CD4-positive, alpha-beta T cell (primary cell): Measurements from ENCODE around the gene GPR33. TPM values are rescaled to one million over a fixed set of nuclear protein-coding genes. Genes with fewer than 3 reads are reported as not detected.
A peak's percentile ranks its signal among the peaks of the same experiment; 100 is the strongest.

Experiments used
- ATAC-seq: fragments of 200-7000 bp; cut with Tn5 transposase; one replicate; pipeline ENCODE4 v1.10.0; 2022; ENCODE audit warnings: mild to moderate bottlenecking; ENCODE audit not compliant: poor library complexity
- CTCF ChIA-PET: fragments of 350-600 bp; sonication (Branson Sonifier 250); formaldehyde crosslinking; loops from one replicate; lab custom pipeline; 2021; ENCODE audit warnings: antibody characterized with exemption, inconsistent platforms; lab: Charles Lee
- POLR2A ChIA-PET: fragments of 350-600 bp; sonication (Branson Sonifier 250); formaldehyde crosslinking; loops from one replicate; lab custom pipeline; 2021; ENCODE audit warnings: antibody characterized with exemption, inconsistent platforms; lab: Charles Lee
- DNase-seq, 14 experiments: peaks; one replicate each; pipeline ENCODE4 v3.0.0-alpha.2; 2013 to 2020; ENCODE audit warnings: mixed read lengths in 2 of 14
- H3K27ac ChIP-seq, 2 donors: one replicate each; pipeline versions ENCODE4 v1.5.1 to v1.7.0; 2013; ENCODE audit warnings: low read length in 2 of 2, low read depth in 1 of 2, mild to moderate bottlenecking in 1 of 2
- H3K27me3 ChIP-seq, 2 experiments: 1 replicate in 1 of 2; 2 replicates in 1 of 2; pipeline versions ENCODE4 v1.6.1 to v1.7.0; 2013; ENCODE audit warnings: low read length in 2 of 2, control low read depth in 1 of 2, mild to moderate bottlenecking in 1 of 2, moderate library complexity in 1 of 2; ENCODE audit not compliant: insufficient read depth in 2 of 2, control insufficient read depth in 1 of 2
- H3K36me3 ChIP-seq: one replicate; pipeline ENCODE4 v1.6.1; 2013; ENCODE audit warnings: low read length, control low read depth; ENCODE audit not compliant: insufficient read depth
- H3K4me1 ChIP-seq: one replicate; pipeline ENCODE4 v1.6.1; 2013; ENCODE audit warnings: low read length, control low read depth; ENCODE audit not compliant: insufficient read depth
- H3K4me3 ChIP-seq: one replicate; pipeline ENCODE4 v1.5.1; 2013; ENCODE audit warnings: mild to moderate bottlenecking, low read length, moderate library complexity
- H3K9me3 ChIP-seq, 2 experiments: 1 replicate in 1 of 2; 2 replicates in 1 of 2; pipeline versions ENCODE4 v1.6.1 to v1.7.0; 2013; ENCODE audit warnings: low read length in 2 of 2, mild to moderate bottlenecking in 2 of 2, control low read depth in 1 of 2, moderate library complexity in 1 of 2; ENCODE audit not compliant: control insufficient read depth in 1 of 2, insufficient read depth in 1 of 2
- H3K27ac Mint-ChIP-seq: one replicate; pipeline ENCODE4 v1.8.0; 2020; ENCODE audit warnings: mixed read lengths
- H3K27me3 Mint-ChIP-seq: one replicate; pipeline ENCODE4 v1.8.0; 2021; ENCODE audit warnings: mixed read lengths
- H3K36me3 Mint-ChIP-seq: one replicate; pipeline ENCODE4 v1.8.0; 2021; ENCODE audit warnings: low read depth, mixed read lengths
- H3K4me1 Mint-ChIP-seq: one replicate; pipeline ENCODE4 v1.8.0; 2021; ENCODE audit warnings: low read depth, mixed read lengths
- H3K4me3 Mint-ChIP-seq: one replicate; pipeline ENCODE4 v1.8.0; 2020; ENCODE audit warnings: mild to moderate bottlenecking, mixed read lengths
- H3K9me3 Mint-ChIP-seq: one replicate; pipeline ENCODE4 v1.8.0; 2020; ENCODE audit warnings: mixed read lengths
- intact Hi-C, 2 experiments: fragments of 100-400 bp; cut with DNase I in 1 of 2; cut with micrococcal nuclease in 1 of 2; formaldehyde crosslinking; loops; one replicate each; pipeline versions ENCODE4 v1.15.1 to v1.9.0; 2023 to 2025; cut with DNase I, micrococcal nuclease
- total RNA-seq, 174 experiments: library from RNA in 2 of 174; stranded (reverse) in 2 of 174; gene quantifications; one replicate each; pipeline ENCODE4 v1.2.3 and lab custom pipeline; 2021 to 2026
- TF ChIP-seq, protein P1 (sequence below): fragments of 200-600 bp; IDR thresholded peaks from one replicate; pipeline ENCODE4 v1.8.0; 2022; ENCODE audit warnings: antibody characterized with exemption, mild to moderate bottlenecking

Gene GPR33
- total RNA-seq, 2 experiments from 2014 or later = not detected

DNA sequence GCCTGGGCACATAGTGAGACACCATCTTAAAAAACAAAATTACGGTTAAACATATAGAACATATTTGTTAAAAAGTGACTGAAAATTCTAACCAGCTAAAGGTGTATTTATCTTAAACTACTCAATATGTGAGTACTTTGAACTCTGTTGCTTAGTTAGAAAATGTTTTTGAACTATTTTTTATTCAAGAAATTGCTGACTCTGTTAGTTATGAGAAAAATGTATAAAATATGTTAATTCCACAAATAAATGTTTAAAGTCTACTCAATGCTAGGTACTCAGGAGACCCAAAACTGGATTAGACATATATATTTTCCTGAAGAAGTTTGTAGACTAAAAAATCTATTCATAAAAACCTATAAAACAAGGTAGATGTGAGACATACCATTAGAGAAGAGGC is 23.0 kb upstream of the GPR33 start:
- Histone ChIP-seq H3K27ac (no peak overlapping the region), H3K27me3 (no peaks in the 10 kb centered on the region), H3K36me3 (no peaks in the 10 kb centered on the region), H3K9me3 (no peaks in the 10 kb centered on the region), H3K4me1 (no peaks in the 10 kb centered on the region), H3K4me3 (no peak overlapping the region)
- ATAC-seq (no peak), DNase-seq (no peak)
- no peak overlapping the region for H3K27ac Mint-ChIP-seq
- no peaks in the 10 kb centered on the region for H3K27me3 Mint-ChIP-seq
- no peaks in the 10 kb centered on the region for H3K36me3 Mint-ChIP-seq
- TF ChIP-seq, protein P1, sequence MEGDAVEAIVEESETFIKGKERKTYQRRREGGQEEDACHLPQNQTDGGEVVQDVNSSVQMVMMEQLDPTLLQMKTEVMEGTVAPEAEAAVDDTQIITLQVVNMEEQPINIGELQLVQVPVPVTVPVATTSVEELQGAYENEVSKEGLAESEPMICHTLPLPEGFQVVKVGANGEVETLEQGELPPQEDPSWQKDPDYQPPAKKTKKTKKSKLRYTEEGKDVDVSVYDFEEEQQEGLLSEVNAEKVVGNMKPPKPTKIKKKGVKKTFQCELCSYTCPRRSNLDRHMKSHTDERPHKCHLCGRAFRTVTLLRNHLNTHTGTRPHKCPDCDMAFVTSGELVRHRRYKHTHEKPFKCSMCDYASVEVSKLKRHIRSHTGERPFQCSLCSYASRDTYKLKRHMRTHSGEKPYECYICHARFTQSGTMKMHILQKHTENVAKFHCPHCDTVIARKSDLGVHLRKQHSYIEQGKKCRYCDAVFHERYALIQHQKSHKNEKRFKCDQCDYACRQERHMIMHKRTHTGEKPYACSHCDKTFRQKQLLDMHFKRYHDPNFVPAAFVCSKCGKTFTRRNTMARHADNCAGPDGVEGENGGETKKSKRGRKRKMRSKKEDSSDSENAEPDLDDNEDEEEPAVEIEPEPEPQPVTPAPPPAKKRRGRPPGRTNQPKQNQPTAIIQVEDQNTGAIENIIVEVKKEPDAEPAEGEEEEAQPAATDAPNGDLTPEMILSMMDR = no peak
- POLR2A ChIA-PET = no interaction called here
- no peaks in the 10 kb centered on the region for H3K4me1 Mint-ChIP-seq
- H3K4me3 Mint-ChIP-seq = no peak overlapping the region
- CTCF ChIA-PET = interaction anchor here (0.8 to 1.0 kb wide), 3 partner anchors 9 to 744 kb away, joined by 3 to 6 read pairs (median 3); no protein-coding TSS in a partner anchor
- intact Hi-C loops = loop anchor here (1.0 to 10.0 kb wide), 4 partner anchors 414 to 742 kb away; no protein-coding TSS in a partner anchor
- no peaks in the 10 kb centered on the region for H3K9me3 Mint-ChIP-seq

DNA sequence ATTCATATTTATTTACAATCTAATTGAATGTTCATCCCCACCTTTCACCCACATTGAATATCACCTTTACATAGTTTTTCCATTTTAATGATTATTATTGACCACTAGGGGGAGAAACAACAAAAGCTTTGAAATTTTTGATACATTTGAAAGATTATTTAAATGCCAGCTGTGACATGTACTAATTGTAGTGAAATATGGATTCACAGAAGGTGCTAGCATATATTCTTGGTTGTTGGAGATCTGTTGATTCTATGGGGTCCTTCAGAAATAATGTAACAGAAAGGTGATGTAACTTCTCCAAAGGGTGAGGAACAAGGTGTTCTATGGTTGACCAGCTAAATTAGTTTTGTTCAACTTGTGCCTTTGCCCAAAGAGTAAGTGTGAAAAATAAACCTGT is 22.4 kb upstream of the GPR33 start:
- Mint-ChIP-seq H3K4me1 (no peaks in the 10 kb centered on the region), H3K9me3 (no peaks in the 10 kb centered on the region), H3K36me3 (no peaks in the 10 kb centered on the region), H3K27ac (no peak overlapping the region), H3K27me3 (no peaks in the 10 kb centered on the region), H3K4me3 (no peak overlapping the region)
- Histone ChIP-seq H3K27me3 (no peaks in the 10 kb centered on the region), H3K36me3 (no peaks in the 10 kb centered on the region), H3K4me1 (no peaks in the 10 kb centered on the region), H3K9me3 (no peaks in the 10 kb centered on the region), H3K27ac (no peak overlapping the region), H3K4me3 (no peak overlapping the region)
- ATAC-seq (no peak), DNase-seq (peak in 3 of 14 experiments; percentile 29 to 36 (median 29))
- TF ChIP-seq, protein P1 = peak; percentile 73
- POLR2A ChIA-PET = no interaction called here
- CTCF ChIA-PET = interaction anchor here (0.8 to 1.0 kb wide), 3 partner anchors 8 to 745 kb away, joined by 3 to 6 read pairs (median 3); no protein-coding TSS in a partner anchor
- intact Hi-C loops = loop anchor here (1.0 to 10.0 kb wide), 4 partner anchors 415 to 743 kb away; no protein-coding TSS in a partner anchor

DNA sequence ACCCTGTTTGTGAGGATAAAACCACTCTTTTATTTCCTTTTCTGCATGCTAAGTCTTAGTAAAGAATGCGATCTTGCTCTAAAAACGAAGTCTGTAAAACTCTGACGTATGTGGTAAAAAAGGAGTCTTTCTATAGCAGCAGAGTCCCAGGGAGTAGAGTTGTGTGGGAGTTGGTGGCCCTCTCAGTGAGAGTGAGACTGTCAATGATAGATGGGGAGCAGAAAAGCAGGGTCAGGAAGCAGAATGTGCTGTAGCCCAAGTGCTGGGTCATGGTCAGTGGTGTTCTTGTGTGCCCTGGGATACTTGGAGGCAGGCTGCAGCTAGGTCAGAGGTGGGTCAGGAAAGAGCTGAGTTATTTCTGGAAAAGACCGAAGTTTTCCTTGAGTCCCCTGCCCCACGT is 20.3 kb upstream of the GPR33 start:
- Histone ChIP-seq H3K4me3 (no peak overlapping the region), H3K4me1 (no peaks in the 10 kb centered on the region), H3K36me3 (no peaks in the 10 kb centered on the region), H3K27me3 (no peaks in the 10 kb centered on the region), H3K27ac (no peak overlapping the region), H3K9me3 (no peaks in the 10 kb centered on the region)
- ChIA-PET CTCF (no interaction called here), POLR2A (no interaction called here)
- intact Hi-C loops = no loop called here
- H3K36me3 Mint-ChIP-seq = no peaks in the 10 kb centered on the region
- H3K27ac Mint-ChIP-seq = no peak overlapping the region
- H3K9me3 Mint-ChIP-seq = no peaks in the 10 kb centered on the region
- no peak for ATAC-seq
- no peak overlapping the region for H3K4me3 Mint-ChIP-seq
- TF ChIP-seq, protein P1 = no peak
- H3K27me3 Mint-ChIP-seq = no peaks in the 10 kb centered on the region
- DNase-seq = no peak
- no peaks in the 10 kb centered on the region for H3K4me1 Mint-ChIP-seq
